Cerebellar cortex (tissue), 1 donor: ENCODE data around the gene HORMAD2.
A peak's percentile ranks its signal among the peaks of the same experiment; 100 is the strongest.
"Not testable (repeated sequence)": the region's sequence is repeated elsewhere in the genome, so short reads cannot be mapped to it uniquely, and the experiment has no call there.

Experiments
- DNase-seq: peaks from one replicate; pipeline ENCODE4 v3.0.0-alpha.2; 2015; ENCODE audit warnings: low spot score

The HORMAD2 gene

GRCh38 chr22:30190574-30190973 lies 110.3 kb downstream of the HORMAD2 start:
- no peak for DNase-seq

- no peak for DNase-seq
Observed at GRCh38 chr22:30191040-30191701, 110.9 kb downstream of the HORMAD2 start.

DNA sequence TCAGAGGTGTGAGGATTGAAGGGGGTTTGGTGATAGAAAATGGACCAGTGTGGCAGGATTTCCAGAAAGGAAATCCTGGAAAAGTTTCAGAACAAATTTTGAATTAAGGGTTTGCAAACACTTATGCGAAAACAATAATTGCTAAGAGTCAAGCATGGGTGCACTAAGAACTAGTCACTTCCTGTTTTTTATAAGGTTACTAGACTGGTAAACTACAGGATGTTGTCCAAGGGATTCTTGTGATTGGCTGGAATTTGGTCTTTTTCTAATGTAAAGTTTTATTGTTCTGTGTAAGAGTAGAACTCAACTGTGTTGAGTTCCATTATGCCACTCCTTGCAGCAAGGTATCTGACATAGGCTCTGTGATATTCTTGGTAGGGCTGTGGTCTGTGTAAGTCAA lies 112.2 kb downstream of the HORMAD2 start:
- no peak for DNase-seq

- no peak for DNase-seq
Observed at GRCh38 chr22:30193031-30193775, 112.9 kb downstream of the HORMAD2 start.

DNA sequence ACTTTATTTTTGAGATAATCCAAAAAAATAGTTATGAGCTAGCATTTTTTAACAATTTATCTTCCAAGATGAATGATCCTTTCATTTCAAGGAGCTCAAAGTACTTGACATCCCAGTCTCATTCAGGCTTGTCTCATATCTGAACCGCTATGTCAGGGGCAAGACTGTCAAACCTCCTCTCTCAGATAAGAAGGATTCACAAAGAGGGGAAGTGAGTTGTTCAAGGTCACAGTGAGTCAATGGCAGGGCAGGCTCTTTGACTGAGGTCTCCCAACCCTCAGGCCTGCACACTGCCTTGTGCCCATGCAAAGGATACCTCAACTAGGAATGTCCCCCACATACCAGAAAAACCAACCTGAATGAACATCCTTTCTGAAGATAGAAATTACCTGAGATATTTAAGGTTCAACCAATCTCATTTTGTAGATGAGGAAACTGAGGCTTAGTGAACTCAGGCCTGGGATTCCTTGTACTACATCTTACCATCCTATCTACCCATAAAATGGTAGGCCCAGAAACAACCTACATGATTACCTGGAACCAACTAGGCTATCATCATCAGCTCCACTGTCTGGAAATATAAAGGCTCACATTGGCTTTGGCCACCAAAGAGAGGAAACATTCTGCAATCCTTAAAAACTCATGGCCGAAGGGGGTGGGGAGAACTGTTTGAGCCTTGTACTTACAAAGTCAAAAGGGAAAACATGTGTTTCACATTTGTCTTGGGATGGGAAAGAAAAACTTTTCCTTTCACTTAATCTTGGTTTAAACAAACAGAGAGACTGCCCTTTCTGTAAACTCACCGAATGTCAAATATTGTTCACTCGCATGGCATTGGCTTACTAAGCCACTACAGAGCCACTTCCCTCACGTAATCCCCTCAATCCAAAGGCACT lies 115.2 kb downstream of the HORMAD2 start:
- no peak for DNase-seq

GRCh38 chr22:30196141-30196879 lies 116.0 kb downstream of the HORMAD2 start:
- DNase-seq, result peak; percentile 87

DNA sequence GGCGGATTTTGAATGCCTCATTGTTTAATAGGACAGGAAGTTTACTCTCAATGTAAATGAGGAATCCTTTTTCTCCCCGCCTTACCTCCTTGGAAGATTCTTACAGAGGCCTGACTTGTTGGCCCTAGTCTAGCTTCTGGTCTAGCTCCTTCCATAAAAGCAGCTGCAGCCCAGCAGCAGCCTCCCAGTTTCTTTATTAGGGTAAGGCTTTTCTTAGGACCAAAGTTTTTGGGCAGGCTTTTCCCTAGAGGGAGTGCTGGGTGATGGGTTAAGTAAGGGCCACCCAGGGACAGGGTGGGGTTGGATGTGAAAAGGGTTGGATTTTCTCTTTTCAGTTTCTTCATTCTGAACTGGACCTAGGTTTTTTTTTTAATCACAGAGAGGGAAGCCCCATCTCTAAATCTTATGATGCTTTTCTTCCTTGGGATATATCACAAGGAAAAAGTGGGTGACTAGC lies 116.6 kb downstream of the HORMAD2 start:
- DNase-seq, result no peak

- DNase-seq, result no peak
Observed at GRCh38 chr22:30197389-30197788, 117.1 kb downstream of the HORMAD2 start.

DNA sequence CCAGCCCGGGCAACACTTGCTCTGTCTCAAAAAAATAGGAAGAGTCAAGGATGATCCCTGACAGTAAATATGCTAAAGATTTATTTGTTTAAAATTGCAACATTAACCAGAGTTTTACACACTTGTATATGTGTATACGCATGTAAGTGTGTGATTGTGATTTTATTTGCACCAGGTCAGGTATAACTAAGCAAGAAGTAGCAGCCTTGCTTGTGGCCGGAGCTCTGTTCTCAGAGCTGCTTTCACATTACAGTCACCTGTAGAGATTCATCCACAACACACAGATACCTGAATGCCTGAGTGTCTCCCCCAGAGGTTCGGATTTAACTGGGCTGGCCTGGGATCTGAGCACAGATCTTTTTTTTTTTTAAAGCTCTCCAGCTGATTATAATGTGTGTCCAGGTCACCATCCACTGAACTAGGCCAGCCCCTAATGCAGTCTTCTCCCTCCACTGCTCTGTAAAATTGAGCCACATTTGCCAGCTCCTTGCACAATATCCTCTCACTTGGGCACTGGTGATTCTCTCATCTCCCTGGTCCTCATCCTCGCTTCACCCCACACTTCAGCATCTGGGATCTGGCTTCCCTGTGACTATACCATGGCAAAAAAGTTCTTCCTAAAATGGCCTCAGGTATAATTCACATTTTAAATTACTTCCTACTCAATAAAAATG lies 118.0 kb downstream of the HORMAD2 start:
- DNase-seq, result no peak

GRCh38 chr22:30198921-30199320 lies 118.7 kb downstream of the HORMAD2 start:
- no peak for DNase-seq

DNA sequence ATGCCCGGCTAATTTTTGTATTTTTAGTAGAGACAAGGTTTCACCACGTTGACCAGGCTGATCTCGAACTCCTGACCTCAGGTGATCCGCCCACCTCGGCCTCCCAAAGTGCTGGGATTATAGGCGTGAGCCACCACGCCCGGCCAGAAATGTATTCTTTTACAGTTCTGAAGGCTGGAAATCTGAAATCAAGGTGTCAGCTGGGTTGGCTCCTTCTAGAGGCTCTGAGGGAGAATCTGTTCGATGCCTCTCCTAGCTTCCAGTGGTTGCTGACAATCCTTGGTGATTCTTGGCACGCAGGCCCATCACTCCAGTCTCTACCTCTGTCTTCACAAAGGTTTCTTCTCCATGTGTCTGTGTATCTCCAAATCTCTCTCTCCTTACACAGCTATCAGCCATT lies 120.6 kb downstream of the HORMAD2 start:
- DNase-seq, result not testable (repeated sequence)

- DNase-seq, result no peak
Observed at GRCh38 chr22:30201945-30202344, 121.7 kb downstream of the HORMAD2 start.

GRCh38 chr22:30202531-30203006 lies 122.3 kb downstream of the HORMAD2 start:
- peak; percentile 45 for DNase-seq

DNA sequence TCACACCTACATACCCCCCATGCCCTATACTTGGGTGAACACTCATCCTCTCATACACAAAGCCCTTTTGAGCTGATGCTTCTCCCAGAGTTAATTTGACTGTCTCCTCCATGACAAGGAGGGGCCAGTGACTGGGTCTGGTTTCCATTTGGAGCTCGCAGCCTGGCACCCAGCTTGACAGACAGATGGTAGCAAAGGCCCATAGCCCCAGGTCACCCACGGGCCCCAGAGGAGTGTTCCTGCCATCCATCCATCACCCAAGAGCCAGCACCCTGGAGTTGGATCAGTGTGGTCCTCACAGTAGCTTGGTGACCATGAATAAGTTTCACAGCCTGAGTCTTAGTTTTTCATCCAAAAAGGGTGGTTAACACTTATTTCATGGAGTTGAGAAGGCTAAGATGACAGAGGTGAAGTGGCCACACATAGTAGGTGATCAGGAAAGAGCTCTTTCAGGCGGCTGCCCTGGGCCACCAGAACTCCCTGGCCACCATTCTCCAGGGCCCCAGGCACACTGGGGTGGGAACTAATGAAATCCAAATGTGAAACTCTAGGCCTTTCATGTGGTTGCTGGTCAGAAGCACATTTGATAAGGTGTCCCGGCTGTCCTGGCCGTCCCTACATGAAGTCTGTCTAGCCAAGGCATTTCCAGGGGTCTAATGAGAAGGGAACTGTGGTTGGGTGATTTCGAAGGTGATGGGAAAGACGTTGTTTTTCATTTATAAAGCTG lies 123.9 kb downstream of the HORMAD2 start:
- DNase-seq, result no peak

DNA sequence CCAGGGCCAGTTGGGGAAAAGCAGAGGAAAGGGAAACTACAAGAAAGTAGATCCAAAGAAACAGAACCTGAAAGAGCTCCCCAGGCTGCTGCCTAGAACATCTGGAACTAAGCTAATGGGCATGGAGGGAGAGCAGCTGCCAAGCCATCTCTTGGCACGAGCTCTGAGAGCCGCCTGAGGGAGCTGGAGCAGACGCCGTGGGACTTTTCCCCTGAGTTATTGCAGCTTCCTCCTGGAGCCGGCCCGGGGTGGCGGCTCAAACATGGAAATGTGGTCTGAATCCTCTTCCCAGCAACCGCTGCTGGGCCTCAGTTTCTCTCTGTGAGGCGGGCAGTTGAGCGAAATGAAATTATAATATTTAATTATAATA lies 124.5 kb downstream of the HORMAD2 start:
- DNase-seq, result no peak

GRCh38 chr22:30205281-30206115 lies 125.2 kb downstream of the HORMAD2 start:
- peak; percentile 87 for DNase-seq

DNA sequence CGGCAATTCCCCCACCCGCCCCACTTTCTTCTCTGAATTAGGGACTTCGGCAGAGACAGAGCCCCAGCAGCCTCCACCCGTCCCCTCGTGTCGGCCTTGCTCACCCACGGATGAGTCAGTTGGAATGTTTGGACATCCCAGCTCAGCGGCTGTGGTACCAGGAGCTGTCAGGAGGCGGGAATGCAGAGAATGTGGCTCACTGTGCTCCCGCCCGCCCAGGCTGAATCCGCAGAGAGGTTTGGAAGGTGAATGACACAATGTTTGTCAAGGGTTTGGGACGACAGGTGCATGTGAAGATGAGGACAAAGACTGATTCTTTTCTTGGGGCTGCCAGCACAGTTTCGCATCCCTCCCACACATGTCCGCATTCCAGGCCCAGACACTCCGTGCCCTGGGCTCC lies 126.7 kb downstream of the HORMAD2 start:
- DNase-seq, result no peak

DNA sequence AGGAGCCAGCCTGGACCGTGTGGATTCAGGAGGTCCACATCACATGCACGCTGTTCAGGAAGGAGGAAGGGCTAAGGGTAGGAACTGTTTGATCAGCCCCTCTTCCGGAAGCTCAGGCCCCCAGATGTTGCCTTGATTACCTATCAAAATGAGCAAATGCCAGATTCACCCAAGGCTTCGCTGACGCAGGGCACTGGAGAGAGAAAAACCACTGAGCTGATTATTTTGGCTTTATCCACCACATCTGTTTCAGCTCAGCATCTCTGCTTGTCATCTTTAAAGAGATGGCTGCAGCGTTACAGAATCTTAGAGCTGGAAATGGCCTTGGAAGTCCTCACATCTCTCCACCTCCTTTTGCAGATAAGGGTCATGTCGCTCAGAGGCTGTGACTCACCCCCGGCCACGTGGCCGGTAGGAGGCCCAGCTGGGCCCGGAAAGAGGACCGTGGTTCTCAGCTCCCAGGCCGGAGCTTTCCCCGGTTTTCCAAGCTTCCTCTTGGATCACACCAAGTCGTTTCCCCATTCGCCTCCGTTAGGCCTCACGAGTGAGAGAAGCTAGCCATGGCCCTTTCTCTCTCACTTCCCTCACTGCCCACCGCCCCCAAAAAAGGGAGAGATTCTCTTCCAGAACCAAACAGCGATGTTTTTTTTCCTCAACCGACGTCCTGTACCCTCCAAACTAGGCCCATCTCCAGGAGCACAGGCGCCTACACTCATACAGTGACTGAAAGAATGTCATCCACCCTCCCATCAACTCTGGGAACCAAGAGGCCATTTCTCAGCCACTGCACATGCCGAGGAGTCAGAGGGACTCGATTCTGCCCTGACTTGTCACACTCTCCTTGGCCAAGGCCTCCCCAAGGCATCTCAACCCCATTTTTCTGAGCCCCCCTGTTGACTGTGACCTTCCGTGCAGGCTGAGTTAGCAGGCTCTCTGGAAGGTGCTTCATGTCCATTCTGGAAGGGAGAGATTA lies 128.7 kb downstream of the HORMAD2 start:
- DNase-seq, result no peak
